Amygdala (tissue), 56 donors: Measurements from ENCODE around the gene HDAC9.
"Not testable (repeated sequence)": the region's sequence is repeated elsewhere in the genome, so short reads cannot be mapped to it uniquely, and the experiment has no call there.

Experiments used
- DNase-seq, 56 donors: peaks; one replicate each; lab custom pipeline; 2025; lab: John Stamatoyannopoulos, UW

HDAC9 gene

DNA sequence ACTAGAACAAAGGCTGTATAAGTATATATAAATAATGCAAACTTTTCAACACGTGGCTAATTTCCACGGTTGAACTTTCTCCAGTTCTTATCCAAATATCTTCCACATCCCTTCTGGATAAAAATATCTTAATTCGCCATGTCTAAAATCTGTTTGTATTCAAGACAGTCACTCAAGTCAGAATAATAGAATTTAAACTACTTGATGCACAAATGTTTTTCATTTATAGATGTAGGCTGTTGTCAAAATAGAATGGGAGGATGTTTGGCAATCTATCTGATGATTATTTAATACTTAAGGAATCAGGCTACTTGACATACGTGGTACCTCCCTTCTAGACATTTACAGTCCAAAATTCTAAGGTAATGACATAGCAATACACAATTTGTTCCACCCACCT, 417.6 kb downstream of the HDAC9 start:
- DNase-seq, result no peak

DNA sequence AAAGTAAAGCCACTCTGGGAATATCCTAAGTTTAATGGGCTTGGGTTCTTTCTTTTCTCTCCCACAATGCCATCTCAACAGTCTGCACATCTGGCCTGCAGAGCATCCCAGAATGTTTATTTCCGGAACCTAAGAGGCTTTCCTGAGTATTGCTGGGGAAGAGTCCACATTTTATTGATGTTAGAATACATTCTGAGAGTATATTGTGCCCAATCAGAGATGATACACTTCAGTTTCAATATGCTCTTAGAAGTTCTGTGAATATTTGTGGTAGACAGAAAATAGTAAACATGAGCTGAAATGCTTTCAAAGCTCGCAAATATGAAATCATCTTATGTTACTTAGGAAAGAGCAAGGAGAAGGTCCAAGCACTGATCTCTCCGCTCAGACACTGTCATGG, 421.3 kb downstream of the HDAC9 start:
- no peak for DNase-seq

DNA sequence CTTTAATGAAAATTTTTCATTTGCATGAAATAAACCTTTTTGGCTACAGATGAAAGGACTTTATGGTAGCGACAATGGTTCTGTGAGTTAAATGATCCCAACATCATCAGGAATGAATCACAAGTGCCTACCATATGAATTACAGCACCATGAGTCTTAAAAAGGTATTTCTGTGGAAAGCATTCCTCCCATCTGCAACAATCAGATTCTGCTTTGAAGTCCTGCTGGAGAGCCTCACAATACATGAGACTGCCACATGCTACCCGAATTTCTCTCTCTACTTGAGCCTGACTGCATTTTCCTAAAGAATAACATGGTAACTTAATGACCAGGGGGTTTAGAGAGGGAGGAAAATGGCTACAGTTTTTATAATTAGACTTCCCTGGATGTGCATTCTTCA, 431.6 kb downstream of the HDAC9 start:
- no peak for DNase-seq

DNA sequence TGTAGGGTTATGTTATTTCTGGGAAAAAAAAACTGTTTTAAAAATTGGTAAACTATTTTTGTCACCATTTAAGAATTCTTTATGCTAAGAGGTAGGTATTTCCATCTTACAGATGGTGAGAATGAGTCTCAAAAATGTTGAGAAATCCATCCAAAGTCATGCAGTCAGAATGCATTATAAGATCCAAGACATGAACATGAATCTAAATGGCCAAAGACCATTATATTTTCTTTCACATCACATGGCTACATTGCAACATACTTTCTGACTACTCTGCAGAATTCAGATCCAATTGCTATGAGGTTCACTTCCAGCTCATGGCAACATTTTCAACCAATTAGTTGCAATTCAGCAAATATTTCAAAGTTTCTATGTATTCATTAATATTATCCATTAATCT, 440.7 kb downstream of the HDAC9 start:
- no peak for DNase-seq

DNA sequence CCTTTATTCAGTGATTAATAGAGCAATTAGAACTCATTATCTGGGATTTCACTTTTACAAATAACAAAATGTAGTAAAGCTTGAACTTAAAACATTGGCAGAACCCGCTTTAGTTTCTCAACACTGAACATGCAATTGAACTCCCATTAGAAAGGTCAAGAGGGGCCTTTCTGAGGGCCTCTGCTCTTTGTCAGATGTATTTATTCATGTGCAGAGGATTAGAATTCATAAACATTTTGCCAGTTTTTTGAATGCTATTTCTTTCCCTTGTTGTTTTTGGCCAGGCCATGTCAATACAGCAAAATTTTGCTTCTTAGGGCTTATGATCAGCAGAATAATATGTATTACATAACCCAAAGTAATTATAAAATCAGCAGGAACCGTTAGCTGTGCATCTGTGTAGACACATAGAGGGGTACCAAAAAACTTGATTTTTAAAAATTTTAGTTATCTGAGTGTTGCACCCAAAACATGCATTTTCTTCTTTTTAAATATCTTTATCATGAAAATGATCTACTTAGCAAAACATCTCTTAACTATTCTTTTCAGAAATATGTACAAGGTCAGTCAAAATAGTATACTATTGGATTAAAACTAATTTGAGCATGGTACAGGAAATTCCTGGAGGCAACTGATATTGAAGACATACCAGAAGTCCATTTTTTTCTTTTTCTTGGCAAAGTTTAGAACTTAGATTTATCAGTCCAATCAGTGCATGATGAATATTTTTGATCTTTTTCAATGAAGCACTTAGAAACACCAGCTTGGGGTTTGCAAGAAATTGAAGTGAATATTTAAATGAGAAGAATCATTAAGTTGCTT, 444.4 kb downstream of the HDAC9 start:
- DNase-seq, result no peak

DNA sequence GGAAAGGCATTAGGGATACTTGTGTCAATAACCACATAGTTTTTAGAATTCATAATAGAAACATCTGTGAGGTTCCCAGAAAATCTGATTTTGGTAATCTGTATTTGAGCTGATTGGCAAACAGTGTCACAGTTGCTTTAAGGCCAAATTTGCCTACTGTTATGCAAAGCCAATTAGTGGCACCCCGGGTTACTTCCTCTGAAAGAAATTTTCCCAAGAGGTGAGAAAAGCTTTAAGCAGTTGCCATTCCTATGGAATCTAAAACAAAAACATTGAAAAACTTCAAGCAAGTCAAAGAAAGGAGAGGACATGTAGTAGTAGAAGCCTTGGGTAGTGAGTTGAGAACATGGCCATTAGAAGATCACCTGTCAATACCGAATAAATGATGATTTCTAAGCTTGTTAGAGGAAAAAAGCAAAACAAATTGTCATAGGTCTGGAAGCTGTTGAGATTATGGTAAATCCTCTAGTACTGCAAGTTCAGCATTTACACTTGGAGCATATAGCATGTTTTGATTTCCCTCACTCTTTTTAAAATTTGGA, 445.1 kb downstream of the HDAC9 start:
- no peak for DNase-seq

DNA sequence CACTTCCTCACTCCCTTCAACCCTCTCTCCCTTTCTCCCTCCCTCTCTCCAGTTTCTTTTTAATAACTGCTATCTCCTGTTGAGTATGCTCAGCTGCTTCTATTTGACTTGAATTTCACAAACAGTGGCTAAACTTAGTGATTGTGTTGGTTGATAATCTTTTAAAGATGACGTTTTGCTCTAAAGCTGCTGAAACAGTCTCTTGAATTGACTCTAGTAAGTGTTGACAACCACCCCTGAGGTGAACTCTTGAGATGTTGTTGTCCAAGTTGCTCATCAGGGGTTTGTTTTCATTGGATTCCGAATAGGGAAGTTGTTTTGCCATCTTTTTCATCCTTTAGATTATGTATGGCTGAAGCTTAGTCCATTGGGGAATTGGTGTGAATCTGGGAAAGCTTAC, 445.7 kb downstream of the HDAC9 start:
- DNase-seq, result no peak

DNA sequence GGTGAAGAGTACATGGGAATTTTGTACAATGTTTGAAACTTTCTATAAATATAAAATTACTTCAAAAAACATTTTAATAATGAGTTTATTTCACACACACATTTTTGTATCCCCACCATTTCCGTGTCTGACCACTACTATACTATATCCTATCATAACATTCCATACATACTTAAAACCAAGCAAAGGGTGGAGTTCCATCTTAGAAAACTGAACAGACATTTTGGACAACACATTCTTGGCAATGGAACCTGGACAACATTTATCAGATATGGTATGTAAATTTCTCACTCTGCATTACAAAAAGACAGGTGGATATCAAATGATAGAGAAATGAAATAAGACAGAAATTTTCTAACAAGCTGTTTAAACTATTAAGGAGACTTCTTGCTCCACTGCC, 453.0 kb downstream of the HDAC9 start:
- no peak for DNase-seq

DNA sequence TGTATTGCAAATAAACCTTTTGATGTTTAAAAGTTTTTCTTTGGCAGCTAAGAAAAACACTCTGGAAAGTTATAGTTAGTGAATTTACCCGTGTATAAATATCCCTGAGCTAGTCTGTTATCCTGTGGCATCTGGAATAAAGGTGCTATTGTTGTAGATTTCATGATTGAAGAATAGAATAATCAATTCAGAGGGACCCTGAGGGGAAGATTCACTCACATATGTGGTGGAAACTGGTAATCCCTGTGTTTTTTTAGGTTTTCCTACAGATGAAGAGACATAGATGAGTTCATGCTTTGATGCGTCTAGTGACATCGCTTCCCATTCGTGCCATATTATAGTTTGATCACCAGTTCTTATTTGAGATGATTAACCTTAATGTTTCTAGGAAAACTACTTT, 457.3 kb downstream of the HDAC9 start:
- no peak for DNase-seq

DNA sequence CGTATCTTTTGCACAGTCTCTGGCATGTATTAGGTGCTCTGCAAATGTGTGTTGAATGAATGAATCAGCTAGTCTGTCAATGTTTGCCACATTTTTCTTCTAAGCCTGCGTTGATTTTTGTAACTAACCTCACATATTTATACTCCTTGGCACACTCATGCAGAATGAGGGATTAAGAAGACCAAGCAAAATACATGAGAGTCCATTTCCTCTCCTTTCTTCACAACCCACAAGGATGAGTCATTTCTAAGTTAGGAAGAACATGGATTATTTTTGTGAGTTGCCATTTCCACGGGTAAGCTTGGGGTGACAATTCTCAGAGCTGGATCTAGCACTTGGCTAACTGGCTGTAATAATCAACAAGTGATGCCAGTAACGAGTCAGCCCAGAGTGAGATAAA, 463.1 kb downstream of the HDAC9 start:
- DNase-seq, result no peak

DNA sequence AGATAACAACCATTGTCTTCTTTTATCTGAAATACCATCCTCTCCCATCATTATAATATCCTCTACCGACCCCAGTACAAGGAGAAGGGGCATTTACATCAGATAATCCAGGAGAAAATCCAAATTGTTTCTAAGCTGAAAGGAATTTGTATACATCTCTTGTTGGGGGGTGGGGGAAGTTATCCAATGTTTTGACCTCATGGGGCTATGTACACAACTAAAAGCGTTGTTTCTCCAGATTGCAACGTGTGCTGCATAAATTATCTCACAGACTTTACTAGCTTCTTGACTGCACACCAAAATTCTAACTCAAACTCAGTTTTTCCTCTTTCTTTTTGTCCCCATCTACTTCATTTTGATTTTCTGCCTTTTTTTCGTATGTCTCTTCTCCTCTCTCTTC, 465.2 kb downstream of the HDAC9 start:
- no peak for DNase-seq

DNA sequence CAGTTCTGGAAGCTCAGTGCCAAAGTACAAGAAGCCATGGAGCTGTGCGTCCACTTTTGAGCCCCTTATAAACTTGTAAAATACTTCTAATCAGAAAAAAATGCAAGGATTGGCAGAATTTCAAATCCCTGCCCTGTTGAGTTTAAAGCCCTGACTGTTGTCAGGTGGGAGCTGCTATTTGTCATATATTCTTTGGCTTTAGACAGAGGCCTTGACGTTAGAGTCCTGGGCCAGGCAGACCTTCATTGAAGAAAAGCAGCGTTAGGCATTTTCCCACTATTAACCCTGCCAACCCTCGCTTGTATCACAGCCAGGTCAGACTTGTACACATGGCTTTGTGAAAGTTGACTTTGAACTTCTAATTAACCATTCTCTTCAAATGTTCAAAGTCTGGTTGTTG, 466.5 kb downstream of the HDAC9 start:
- DNase-seq, result no peak

DNA sequence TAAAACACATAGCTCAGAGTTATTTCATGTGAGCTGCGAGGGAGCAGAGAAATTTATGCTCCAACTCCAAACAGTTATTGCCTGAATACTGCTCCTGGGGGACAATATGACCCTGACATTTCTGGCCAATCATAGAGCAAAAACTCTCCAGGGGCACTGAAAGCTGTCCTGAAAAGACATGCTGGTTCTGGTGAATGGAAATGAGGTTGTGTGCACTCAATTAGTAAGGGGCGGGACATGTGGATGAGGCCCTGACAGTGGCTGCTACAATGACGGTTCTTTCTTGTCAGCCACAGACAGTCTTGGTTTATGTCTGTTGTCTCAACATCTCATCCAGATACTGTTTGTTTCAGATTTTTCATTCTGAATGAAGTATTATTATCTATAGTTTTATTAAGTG, 470.1 kb downstream of the HDAC9 start:
- no peak for DNase-seq

DNA sequence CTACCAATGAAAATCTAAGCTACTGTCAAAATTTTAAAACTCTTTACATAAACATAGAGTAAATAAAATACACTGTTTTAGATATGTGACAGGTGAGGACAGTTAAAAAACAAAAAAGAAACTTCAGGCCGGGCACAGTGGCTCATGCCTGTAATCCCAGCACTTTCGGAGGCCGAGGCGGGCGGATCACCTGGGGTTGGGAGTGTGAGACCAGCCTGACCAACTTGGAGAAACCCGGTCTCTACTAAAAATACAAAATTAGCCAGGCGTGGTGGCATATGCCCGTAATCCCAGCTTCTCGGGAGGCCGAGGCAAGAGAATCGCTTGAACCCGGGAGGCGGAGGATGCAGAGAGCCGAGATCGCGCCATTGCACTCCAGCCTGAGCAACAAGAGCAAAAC, 472.2 kb downstream of the HDAC9 start:
- DNase-seq, result not testable (repeated sequence)

DNA sequence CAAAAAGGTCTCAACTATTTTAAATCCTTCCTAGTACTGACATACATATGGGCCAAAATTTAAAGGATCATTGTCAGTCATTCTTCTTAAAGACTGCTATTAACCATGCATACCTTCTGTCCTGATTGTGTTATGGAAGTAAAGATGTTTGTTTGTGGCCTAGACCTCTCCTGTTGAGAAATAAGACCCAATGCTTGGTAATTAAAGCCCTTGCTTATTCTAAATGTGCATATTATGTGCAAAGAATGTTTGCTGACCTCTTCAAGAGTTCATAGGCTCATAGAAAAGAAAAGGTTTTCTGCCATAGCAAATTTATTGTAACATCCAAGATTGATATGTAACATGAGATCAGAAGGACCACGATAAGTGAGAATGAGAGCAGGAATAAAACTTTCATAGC, 476.3 kb downstream of the HDAC9 start:
- no peak for DNase-seq

DNA sequence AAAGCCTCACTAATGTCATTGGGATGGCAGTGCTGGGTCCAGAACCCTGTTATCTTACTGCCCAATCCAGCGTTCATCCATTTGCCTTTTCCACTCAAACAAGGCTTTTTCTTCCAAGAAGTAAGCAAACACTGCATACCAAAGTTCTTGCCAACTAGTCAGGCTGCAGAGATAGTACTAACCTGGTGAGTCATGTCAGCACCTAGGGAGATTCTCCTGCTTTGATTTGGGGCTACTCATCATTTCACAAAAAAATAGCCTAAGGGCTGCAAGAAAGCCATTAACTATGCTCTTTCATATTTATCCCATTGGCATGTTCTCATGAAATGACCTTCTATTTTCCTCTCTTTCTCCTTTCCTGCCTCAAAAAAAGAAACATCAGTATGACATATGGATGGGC, 479.3 kb downstream of the HDAC9 start:
- no peak for DNase-seq

DNA sequence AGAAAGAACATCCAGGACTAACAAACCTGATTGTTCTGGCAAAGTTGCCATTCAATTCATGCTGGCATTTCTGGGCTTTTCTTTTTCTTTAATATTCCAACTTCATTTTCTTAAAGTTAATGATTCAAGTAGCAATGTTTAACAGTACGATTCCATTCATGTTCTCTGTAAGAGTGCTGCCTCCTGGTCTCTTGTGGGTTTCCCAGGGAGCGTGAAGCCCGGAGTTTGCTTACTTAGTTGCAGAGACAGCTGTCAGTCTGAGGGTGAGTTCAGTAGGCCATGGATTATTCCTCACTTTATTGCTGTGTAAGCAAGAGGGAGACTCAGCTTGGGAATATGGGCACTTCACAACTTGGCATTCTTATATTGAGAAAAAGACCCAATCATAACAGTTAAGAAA, 479.7 kb downstream of the HDAC9 start:
- no peak for DNase-seq

DNA sequence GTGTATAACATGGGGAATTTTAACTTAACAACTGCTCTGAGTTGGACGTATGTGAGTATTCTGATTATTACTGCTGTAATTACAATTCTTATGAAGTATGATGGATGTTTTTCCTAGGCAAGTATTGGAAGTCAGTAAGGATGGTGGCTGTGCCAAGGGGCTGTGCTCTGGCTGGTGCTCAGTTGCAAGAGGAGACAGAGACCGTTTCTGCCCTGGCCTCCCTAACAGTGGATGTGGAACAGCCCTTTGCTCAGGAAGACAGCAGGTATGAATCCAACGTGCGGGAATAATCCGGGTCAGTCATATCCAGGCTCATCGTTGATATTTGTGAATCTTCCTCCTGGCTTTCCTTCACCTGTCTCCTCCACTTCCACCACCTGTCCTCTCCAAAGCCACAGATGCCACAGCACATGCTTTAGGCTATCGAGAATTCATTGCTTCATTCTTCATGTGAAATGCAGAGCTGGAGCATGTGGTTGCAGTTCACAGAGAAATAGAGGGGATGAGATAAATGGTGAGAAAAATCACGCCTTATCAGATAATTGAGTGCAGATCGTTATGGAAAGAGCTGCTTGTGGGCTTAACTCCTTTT, 480.2 kb downstream of the HDAC9 start:
- no peak for DNase-seq

DNA sequence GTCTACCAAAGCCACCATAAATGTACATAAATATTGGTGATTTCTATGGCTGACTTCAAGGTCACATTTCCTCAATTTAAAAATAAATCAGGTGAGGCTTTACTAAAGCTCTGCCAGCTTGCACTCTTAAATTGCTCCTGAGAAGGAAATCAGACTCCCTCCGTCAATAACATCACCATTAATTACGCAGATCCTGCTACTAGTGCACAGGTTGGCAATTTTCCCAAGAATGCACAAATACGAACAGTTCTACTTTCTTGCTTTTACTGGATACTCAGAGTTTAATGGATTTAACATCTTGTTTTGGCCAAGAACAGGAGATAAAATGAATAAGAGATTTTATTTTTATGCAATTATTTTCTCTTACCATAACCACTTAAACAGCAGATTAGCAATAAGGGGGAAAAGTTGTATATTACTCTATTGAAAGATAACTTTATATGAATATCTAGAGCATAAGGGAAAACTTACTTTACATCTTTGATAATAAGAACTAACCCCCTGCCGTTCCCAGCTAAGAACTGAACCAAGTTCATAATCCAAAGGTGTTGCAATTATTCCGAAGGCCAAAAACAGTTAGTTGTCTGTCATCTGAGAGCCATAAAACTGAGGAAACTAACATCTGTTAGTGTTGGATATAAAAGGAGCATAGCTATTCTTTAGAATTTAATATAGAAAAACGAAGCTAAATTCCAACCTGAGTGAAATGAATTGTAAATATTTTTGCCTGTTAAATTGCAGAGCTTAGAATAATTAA, 481.3 kb downstream of the HDAC9 start:
- no peak for DNase-seq

DNA sequence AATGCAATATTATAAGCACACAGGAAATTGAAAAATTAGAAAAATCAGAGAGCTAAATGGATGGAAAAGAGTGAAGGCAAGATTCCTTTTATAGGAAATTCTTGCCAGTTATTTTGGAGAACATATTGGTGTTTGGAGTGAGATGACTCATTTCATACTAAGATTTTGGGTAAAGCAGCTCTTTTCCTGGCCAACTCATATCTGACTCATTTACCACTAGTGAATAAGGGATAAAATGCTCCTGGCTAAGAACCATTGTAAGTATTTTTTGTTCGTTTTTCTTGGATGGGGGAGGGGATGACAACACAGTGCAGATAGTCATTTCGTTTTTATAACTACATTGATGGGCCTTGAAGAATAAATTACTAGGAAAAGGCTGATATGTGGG, 482.6 kb downstream of the HDAC9 start:
- DNase-seq, result no peak

DNA sequence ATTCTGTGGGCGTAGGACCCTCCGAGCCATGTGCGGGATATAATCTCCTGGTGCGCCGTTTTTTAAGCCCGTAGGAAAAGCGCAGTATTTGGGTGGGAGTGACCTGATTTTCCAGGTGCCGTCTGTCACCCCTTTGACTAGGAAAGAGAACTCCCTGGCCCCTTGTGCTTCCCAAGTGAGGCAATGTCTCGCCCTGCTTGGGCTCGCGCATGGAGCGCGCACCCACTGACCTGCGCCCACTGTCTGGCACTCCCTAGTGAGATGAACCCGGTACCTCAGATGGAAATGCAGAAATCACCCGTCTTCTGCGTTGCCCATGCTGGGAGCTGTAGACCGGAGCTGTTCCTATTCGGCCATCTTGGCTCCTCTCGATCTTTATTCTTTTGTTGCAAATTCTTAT, 495.2 kb downstream of the HDAC9 start:
- DNase-seq, result not testable (repeated sequence)
